ENCODE results near the gene DLL1.

DLL1 gene

GRCh38 chr6:170244721-170245474 is 46.0 kb downstream of the DLL1 start:
- H3K9me3 Mint-ChIP-seq = no peaks in the 10 kb centered on the region
- H3K36me3 Mint-ChIP-seq (ENCODE audit: low read depth) = no peaks in the 10 kb centered on the region
- no peaks in the 10 kb centered on the region for H3K27me3 Mint-ChIP-seq
- no peaks in the 10 kb centered on the region for H3K4me1 Mint-ChIP-seq (ENCODE audit: low read depth)
- no peak overlapping the region for H3K27ac Mint-ChIP-seq
- H3K4me3 Mint-ChIP-seq = no peak overlapping the region

- no peaks in the 10 kb centered on the region for H3K9me3 Mint-ChIP-seq
- no peak overlapping the region for H3K27ac Mint-ChIP-seq
- no peaks in the 10 kb centered on the region for H3K27me3 Mint-ChIP-seq
- no peaks in the 10 kb centered on the region for H3K36me3 Mint-ChIP-seq (ENCODE audit: low read depth)
- no peak overlapping the region for H3K4me3 Mint-ChIP-seq
- H3K4me1 Mint-ChIP-seq (ENCODE audit: low read depth) = no peaks in the 10 kb centered on the region
Observed at GRCh38 chr6:170243791-170244291, 47.0 kb downstream of the DLL1 start.

GRCh38 chr6:170243386-170243785 is 47.5 kb downstream of the DLL1 start:
- no peaks in the 10 kb centered on the region for H3K36me3 Mint-ChIP-seq (ENCODE audit: low read depth)
- no peaks in the 10 kb centered on the region for H3K4me1 Mint-ChIP-seq (ENCODE audit: low read depth)
- no peak overlapping the region for H3K27ac Mint-ChIP-seq
- no peaks in the 10 kb centered on the region for H3K27me3 Mint-ChIP-seq
- H3K9me3 Mint-ChIP-seq = no peaks in the 10 kb centered on the region
- no peak overlapping the region for H3K4me3 Mint-ChIP-seq

GRCh38 chr6:170238741-170239565 is 51.9 kb downstream of the DLL1 start:
- Mint-ChIP-seq H3K9me3 (no peaks in the 10 kb centered on the region), H3K4me1 (ENCODE audit: low read depth) (no peaks in the 10 kb centered on the region), H3K4me3 (no peak overlapping the region), H3K27me3 (no peaks in the 10 kb centered on the region), H3K27ac (no peak overlapping the region), H3K36me3 (ENCODE audit: low read depth) (no peaks in the 10 kb centered on the region)

GRCh38 chr6:170237999-170238740 is 52.7 kb downstream of the DLL1 start:
- Mint-ChIP-seq H3K4me3 (no peak overlapping the region), H3K36me3 (ENCODE audit: low read depth) (no peaks in the 10 kb centered on the region), H3K9me3 (no peaks in the 10 kb centered on the region), H3K27me3 (no peaks in the 10 kb centered on the region), H3K27ac (no peak overlapping the region), H3K4me1 (ENCODE audit: low read depth) (no peaks in the 10 kb centered on the region)

GRCh38 chr6:170236131-170236836 is 54.6 kb downstream of the DLL1 start:
- Mint-ChIP-seq H3K4me3 (no peak overlapping the region), H3K4me1 (ENCODE audit: low read depth) (no peaks in the 10 kb centered on the region), H3K27me3 (no peaks in the 10 kb centered on the region), H3K36me3 (ENCODE audit: low read depth) (no peaks in the 10 kb centered on the region), H3K9me3 (no peaks in the 10 kb centered on the region), H3K27ac (no peak overlapping the region)

- H3K9me3 Mint-ChIP-seq = no peaks in the 10 kb centered on the region
- H3K4me1 Mint-ChIP-seq (ENCODE audit: low read depth) = no peaks in the 10 kb centered on the region
- H3K27me3 Mint-ChIP-seq = no peaks in the 10 kb centered on the region
- no peak overlapping the region for H3K4me3 Mint-ChIP-seq
- no peaks in the 10 kb centered on the region for H3K36me3 Mint-ChIP-seq (ENCODE audit: low read depth)
- no peak overlapping the region for H3K27ac Mint-ChIP-seq
Observed at GRCh38 chr6:170235391-170236125, 55.3 kb downstream of the DLL1 start.

GRCh38 chr6:170234419-170234818 is 56.5 kb downstream of the DLL1 start:
- H3K36me3 Mint-ChIP-seq (ENCODE audit: low read depth) = no peaks in the 10 kb centered on the region
- no peaks in the 10 kb centered on the region for H3K4me1 Mint-ChIP-seq (ENCODE audit: low read depth)
- H3K4me3 Mint-ChIP-seq = no peak overlapping the region
- H3K27ac Mint-ChIP-seq = no peak overlapping the region
- no peaks in the 10 kb centered on the region for H3K9me3 Mint-ChIP-seq
- no peaks in the 10 kb centered on the region for H3K27me3 Mint-ChIP-seq

- Mint-ChIP-seq H3K9me3 (no peaks in the 10 kb centered on the region), H3K4me3 (no peak overlapping the region), H3K27ac (no peak overlapping the region), H3K4me1 (ENCODE audit: low read depth) (no peaks in the 10 kb centered on the region), H3K36me3 (ENCODE audit: low read depth) (no peaks in the 10 kb centered on the region), H3K27me3 (no peaks in the 10 kb centered on the region)
Observed at GRCh38 chr6:170233286-170234205, 57.3 kb downstream of the DLL1 start.

Measured in stimulated activated naive CD8-positive, alpha-beta T cell treated with anti-CD3 and anti-CD28 coated beads, Interleukin-15, Interleukin-2, amounts not matched to agents 100 ng/mL and 50 ng/mL, for 24 hours (primary cell).